Panc1 (cell line): ENCODE measurements around the gene CDK14. TPM values are rescaled to one million over a fixed set of nuclear protein-coding genes. Genes with fewer than 3 reads are reported as not detected.

Experiments used
- ATAC-seq: fragments of 200-7000 bp; cut with Tn5 transposase; 2 replicates; pipeline ENCODE4 v1.9.1; 2020; ENCODE audit warnings: mild to moderate bottlenecking, moderate library complexity
- BruUV-seq: library from RNA; stranded (reverse); fragments of 400-500 nt; replicated peaks from 2 replicates; lab custom pipeline; 2021; lab: Mats Ljungman, UMichigan
- CTCF ChIA-PET: fragments of 300-600 bp; sonication (Branson Sonifier 250); formaldehyde crosslinking; loops from one replicate; lab custom pipeline; 2022; ENCODE audit warnings: antibody characterized with exemption; lab: Charles Lee
- POLR2A ChIA-PET: fragments of 300-600 bp; sonication (Branson Sonifier 250); formaldehyde crosslinking; loops from one replicate; lab custom pipeline; 2022; ENCODE audit warnings: antibody characterized with exemption; lab: Charles Lee
- DNase-seq: peaks from one replicate; pipeline ENCODE4 v3.0.0-alpha.2; 2010; ENCODE audit warnings: low read depth, low spot score
- H3K27ac ChIP-seq: 2 replicates; pipeline ENCODE4 v1.5.1; 2011; ENCODE audit warnings: mild to moderate bottlenecking, low read length, inconsistent platforms
- H3K27me3 ChIP-seq: fragments of 200-500 bp; sonication (Bioruptor generic); 2 replicates; pipeline ENCODE4 v1.6.0; 2014; ENCODE audit warnings: low read length, inconsistent platforms; ENCODE audit not compliant: control insufficient read depth, insufficient read depth
- H3K36me3 ChIP-seq: fragments of 200-500 bp; sonication (Bioruptor generic); 2 replicates; pipeline ENCODE4 v1.5.1; 2014; ENCODE audit warnings: inconsistent platforms, mild to moderate bottlenecking, low read length, moderate library complexity; ENCODE audit not compliant: control insufficient read depth, insufficient read depth
- H3K4me1 ChIP-seq: 2 replicates; pipeline ENCODE4 v1.5.1; 2011; ENCODE audit warnings: inconsistent platforms, mild to moderate bottlenecking, low read length, moderate library complexity; ENCODE audit not compliant: control insufficient read depth, insufficient read depth
- H3K4me3 ChIP-seq, 2 experiments: 2 replicates each; pipeline ENCODE4 v1.5.1; 2011 to 2012; ENCODE audit warnings: low read depth in 2 of 2, low read length in 2 of 2, mild to moderate bottlenecking in 2 of 2, inconsistent platforms in 1 of 2, moderate library complexity in 1 of 2
- H3K9me3 ChIP-seq: fragments of 200-500 bp; sonication (Bioruptor generic); 2 replicates; pipeline ENCODE4 v1.5.1; 2014; ENCODE audit warnings: low read depth, mild to moderate bottlenecking, inconsistent platforms, low read length, moderate library complexity; ENCODE audit not compliant: control insufficient read depth, insufficient read depth
- CTCF ChIP-seq: fragments of 450-650 bp; IDR thresholded peaks from 2 replicates; pipeline ENCODE4 v1.5.1; 2017; ENCODE audit warnings: mild to moderate bottlenecking
- POLR2AphosphoS5 ChIP-seq: IDR thresholded peaks from 2 replicates; pipeline ENCODE4 v1.6.1; 2012; ENCODE audit warnings: mild to moderate bottlenecking, low read depth, low read length, moderate library complexity
- REST ChIP-seq, 2 experiments: IDR thresholded peaks; 2 replicates each; pipeline ENCODE4 v1.6.1; 2011 to 2012; ENCODE audit warnings: low read depth in 2 of 2, control low read depth in 1 of 2, low read length in 1 of 2, mild to moderate bottlenecking in 1 of 2, moderate library complexity in 1 of 2; ENCODE audit not compliant: insufficient read depth in 1 of 2
- SIN3A ChIP-seq: IDR thresholded peaks from 2 replicates; pipeline ENCODE4 v1.6.1; 2012; ENCODE audit warnings: low read depth, mild to moderate bottlenecking, low read length, moderate library complexity, borderline replicate concordance; ENCODE audit not compliant: insufficient read depth
- TCF7L2 ChIP-seq: IDR thresholded peaks from 2 replicates; pipeline ENCODE4 v1.6.1; 2011; ENCODE audit warnings: mild to moderate bottlenecking, low read depth, low read length, inconsistent platforms
- in situ Hi-C: cut with HindIII; loops from 2 replicates; pipeline ENCODE4 v1.10.0; 2016; ENCODE audit warnings: low sequenced_read_pairs, low pct_unique_long_range_greater_than_20kb
- intact Hi-C: fragments of 100-400 bp; cut with micrococcal nuclease; formaldehyde crosslinking; loops from one replicate; pipeline ENCODE4 v1.10.0; 2022; ENCODE audit not compliant: unreplicated experiment
- total RNA-seq: library from RNA; stranded (reverse); gene quantifications from one replicate; pipeline ENCODE4 v1.2.1, GENCODE V29; 2021; ENCODE audit not compliant: unreplicated experiment

The CDK14 gene
- total RNA-seq, 1 experiment from 2014 or later = 3.0 TPM

- no peak for TF ChIP-seq REST (IDR thresholded peaks at IDR 0.05; ENCODE audit: insufficient read depth in 1 of 2, low read depth in 2 of 2, low read length in 1 of 2)
- no peak for TF ChIP-seq POLR2AphosphoS5
- TF ChIP-seq SIN3A = no peak
- TF ChIP-seq CTCF = no peak
- no peak for TF ChIP-seq TCF7L2
- intact Hi-C loops (no loop called here), in situ Hi-C loops (no loop called here)
- CTCF ChIA-PET = no interaction called here
- Histone ChIP-seq H3K4me1 (no peaks in the 10 kb centered on the region), H3K9me3 (no peaks in the 10 kb centered on the region), H3K27me3 (no peaks in the 10 kb centered on the region; the same call in 1 of the 2 replicates), H3K4me3 (no peak overlapping the region), H3K27ac (no peak overlapping the region), H3K36me3 (no peaks in the 10 kb centered on the region)
- no peak for ATAC-seq
- POLR2A ChIA-PET = no interaction called here
- no TSS peak for BruUV-seq
- DNase-seq = no peak
These were observed 79.9 kb downstream of the CDK14 start for GRCh38 chr7:90675982-90676381.

GRCh38 chr7:90677486-90678404 is 81.6 kb downstream of the CDK14 start:
- Histone ChIP-seq H3K4me3 (no peak overlapping the region), H3K27ac (no peak overlapping the region), H3K27me3 (no peaks in the 10 kb centered on the region), H3K4me1 (no peaks in the 10 kb centered on the region), H3K36me3 (no peaks in the 10 kb centered on the region), H3K9me3 (no peaks in the 10 kb centered on the region)
- POLR2A ChIA-PET = no interaction called here
- DNase-seq (no peak), ATAC-seq (no peak)
- CTCF ChIA-PET = no interaction called here
- TF ChIP-seq TCF7L2 (no peak), POLR2AphosphoS5 (no peak), REST (IDR thresholded peaks at IDR 0.05; ENCODE audit: insufficient read depth in 1 of 2, low read depth in 2 of 2, low read length in 1 of 2) (no peak), SIN3A (no peak), CTCF (no peak)
- in situ Hi-C loops (no loop called here), intact Hi-C loops (no loop called here)
- no TSS peak for BruUV-seq
